Keratinocyte (primary cell): Measurements from ENCODE around the gene TMEM134. TPM values are rescaled to one million over a fixed set of nuclear protein-coding genes. Genes with fewer than 3 reads are reported as not detected.

Source experiments
- DNase-seq: peaks from one replicate; pipeline ENCODE4 v3.0.0-alpha.2; 2011; ENCODE audit warnings: low read depth, missing footprints, low spot score
- FAIRE-seq: peaks from 2 replicates; lab custom pipeline; 2011; peaks lifted over from hg19 to GRCh38; lab: Jason Lieb, UNC
- H2AFZ ChIP-seq: 2 replicates; pipeline ENCODE4 v1.6.0; 2012; ENCODE audit warnings: low read length, control low read depth, inconsistent platforms; ENCODE audit not compliant: control insufficient read depth
- H3K27ac ChIP-seq: 2 replicates; pipeline ENCODE4 v1.5.1; 2011; ENCODE audit warnings: low read length; ENCODE audit not compliant: control insufficient read depth, insufficient read depth
- H3K27me3 ChIP-seq: 3 replicates; pipeline ENCODE4 v1.6.0; 2011; ENCODE audit warnings: low read length; ENCODE audit not compliant: control insufficient read depth, insufficient read depth; ENCODE audit errors: extremely low read depth
- H3K36me3 ChIP-seq, 2 experiments: 2 replicates in 1 of 2; 3 replicates in 1 of 2; pipeline ENCODE4 v1.5.1; 2011; ENCODE audit warnings: low read length in 2 of 2, mild to moderate bottlenecking in 1 of 2; ENCODE audit not compliant: control insufficient read depth in 2 of 2, insufficient read depth in 2 of 2; ENCODE audit errors: extremely low read depth in 1 of 2
- H3K4me1 ChIP-seq: 3 replicates; pipeline ENCODE4 v1.5.1; 2011; ENCODE audit warnings: low read length; ENCODE audit not compliant: control insufficient read depth, insufficient read depth; ENCODE audit errors: extremely low read depth
- H3K4me2 ChIP-seq: 3 replicates; pipeline ENCODE4 v1.6.0; 2011; ENCODE audit warnings: low read depth, low read length; ENCODE audit not compliant: control insufficient read depth, insufficient read depth; ENCODE audit errors: extremely low read depth
- H3K4me3 ChIP-seq, 3 experiments: fragments of 200-600 bp in 1 of 3; sonication (generic) in 1 of 3; 2 replicates in 2 of 3; 3 replicates in 1 of 3; pipeline ENCODE4 v1.5.1; 2011 to 2016; ENCODE audit warnings: low read length in 3 of 3, mild to moderate bottlenecking in 3 of 3, control low read depth in 2 of 3, inconsistent platforms in 1 of 3, low read depth in 1 of 3, mixed read lengths in 1 of 3, mixed run types in 1 of 3, moderate library complexity in 1 of 3; ENCODE audit not compliant: control insufficient read depth in 2 of 3, insufficient read depth in 2 of 3; ENCODE audit errors: extremely low read depth in 1 of 3
- H3K79me2 ChIP-seq: 2 replicates; pipeline ENCODE4 v1.6.0; 2012; ENCODE audit warnings: low read length; ENCODE audit not compliant: control insufficient read depth, insufficient read depth
- H3K9ac ChIP-seq: 3 replicates; pipeline ENCODE4 v1.6.0; 2011; ENCODE audit warnings: low read length; ENCODE audit not compliant: control insufficient read depth, insufficient read depth; ENCODE audit errors: extremely low read depth
- H3K9me1 ChIP-seq: 3 replicates; pipeline ENCODE4 v1.6.0; 2011; ENCODE audit warnings: low read length; ENCODE audit not compliant: control insufficient read depth, insufficient read depth; ENCODE audit errors: extremely low read depth
- H3K9me3 ChIP-seq: 2 replicates; pipeline ENCODE4 v1.5.1; 2012; ENCODE audit warnings: low read depth, low read length; ENCODE audit not compliant: control insufficient read depth
- H4K20me1 ChIP-seq: 3 replicates; pipeline ENCODE4 v1.6.0; 2011; ENCODE audit warnings: low read length; ENCODE audit not compliant: control insufficient read depth, insufficient read depth; ENCODE audit errors: extremely low read depth
- EZH2 ChIP-seq: IDR thresholded peaks from one replicate; pipeline ENCODE4 v1.6.1; 2012; ENCODE audit warnings: inconsistent platforms, mild to moderate bottlenecking, low read length, moderate library complexity
- dilution Hi-C: fragments of 300-500 bp; cut with MboI; formaldehyde crosslinking; loops from one replicate; pipeline ENCODE4 v1.7.0; 2020; ENCODE audit warnings: low sequenced_read_pairs; ENCODE audit not compliant: extremely low pct_ligation_motif_present
- polyA plus RNA-seq, 5 experiments: library from polyadenylated mRNA; depleted of rRNA in 3 of 5; stranded (reverse) in 3 of 5; stranded (forward) in 1 of 5; unstranded in 1 of 5; fragments of >200 nt; gene quantifications; 1 replicate in 1 of 5; 2 replicates in 3 of 5; 3 replicates in 1 of 5; pipeline versions ENCODE4 v1.2.1 to v1.2.3, GENCODE V29; 2011 to 2012; ENCODE audit warnings: missing spikeins in 2 of 5, low read depth in 1 of 5, low replicate concordance in 1 of 5
- TF ChIP-seq, protein P1 (sequence below), 3 experiments: IDR thresholded peaks in 1 of 3; conservative IDR thresholded peaks in 1 of 3; optimal IDR thresholded peaks in 1 of 3; 2 replicates in 2 of 3; 3 replicates in 1 of 3; pipeline versions ENCODE3 to v1.5.1; 2011; ENCODE audit warnings: low read length in 3 of 3, mild to moderate bottlenecking in 3 of 3, moderate library complexity in 2 of 3, control low read depth in 1 of 3, inconsistent platforms in 1 of 3; ENCODE audit not compliant: insufficient read depth in 2 of 3; ENCODE audit errors: extremely low read depth in 1 of 3

The TMEM134 gene
- polyA plus RNA-seq, 1 donor (not counting 4 experiments of a cell fraction or from before 2014, with no cell fraction given) = 24.7 TPM

DNA sequence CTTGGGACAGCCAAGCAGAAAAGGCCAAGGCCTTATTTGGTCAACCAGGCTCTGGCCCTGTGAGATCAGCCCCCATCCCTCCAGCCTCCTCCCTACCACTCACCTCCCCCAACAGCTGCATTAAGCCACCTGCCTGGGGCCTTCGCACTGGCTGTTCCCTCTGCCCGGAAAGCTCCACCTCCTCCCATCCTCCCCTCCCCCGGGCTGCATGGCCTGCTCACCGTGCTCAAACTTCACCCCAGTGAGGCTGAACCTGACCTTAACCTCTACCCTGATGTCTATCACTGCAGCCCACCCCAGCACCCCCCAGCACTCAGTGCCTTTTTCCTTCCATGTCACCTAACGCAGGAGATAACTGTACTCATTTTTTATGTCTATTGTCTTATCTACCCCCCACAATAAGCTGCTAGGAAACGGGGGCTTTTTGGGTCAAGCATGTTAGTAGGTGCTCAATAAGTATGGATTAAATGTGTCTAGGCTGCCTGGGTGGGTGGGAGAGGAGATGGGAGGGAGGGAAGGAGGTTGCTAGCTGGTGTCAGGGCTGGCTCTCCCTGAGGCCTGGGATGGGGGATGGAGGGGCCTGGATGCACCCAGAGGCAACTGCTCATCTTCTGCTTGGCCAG is 32.5 kb downstream of the TMEM134 start:
- FAIRE-seq (no peak), DNase-seq (no peak)
- Histone ChIP-seq H2AFZ (no peak overlapping the region), H3K9ac (no peak overlapping the region), H4K20me1 (peaks cover 5% of the 10 kb centered on the region), H3K36me3 (peaks cover 28 to 38% of the 10 kb centered on the region in 2 experiments), H3K27ac (no peak overlapping the region), H3K4me2 (no peak overlapping the region), H3K79me2 (peaks cover 5% of the 10 kb centered on the region), H3K9me3 (no peaks in the 10 kb centered on the region), H3K9me1 (no peaks in the 10 kb centered on the region), H3K27me3 (no peaks in the 10 kb centered on the region), H3K4me3 (no peak overlapping the region), H3K4me1 (no peaks in the 10 kb centered on the region)
- no peak for TF ChIP-seq EZH2
- TF ChIP-seq, protein P1, sequence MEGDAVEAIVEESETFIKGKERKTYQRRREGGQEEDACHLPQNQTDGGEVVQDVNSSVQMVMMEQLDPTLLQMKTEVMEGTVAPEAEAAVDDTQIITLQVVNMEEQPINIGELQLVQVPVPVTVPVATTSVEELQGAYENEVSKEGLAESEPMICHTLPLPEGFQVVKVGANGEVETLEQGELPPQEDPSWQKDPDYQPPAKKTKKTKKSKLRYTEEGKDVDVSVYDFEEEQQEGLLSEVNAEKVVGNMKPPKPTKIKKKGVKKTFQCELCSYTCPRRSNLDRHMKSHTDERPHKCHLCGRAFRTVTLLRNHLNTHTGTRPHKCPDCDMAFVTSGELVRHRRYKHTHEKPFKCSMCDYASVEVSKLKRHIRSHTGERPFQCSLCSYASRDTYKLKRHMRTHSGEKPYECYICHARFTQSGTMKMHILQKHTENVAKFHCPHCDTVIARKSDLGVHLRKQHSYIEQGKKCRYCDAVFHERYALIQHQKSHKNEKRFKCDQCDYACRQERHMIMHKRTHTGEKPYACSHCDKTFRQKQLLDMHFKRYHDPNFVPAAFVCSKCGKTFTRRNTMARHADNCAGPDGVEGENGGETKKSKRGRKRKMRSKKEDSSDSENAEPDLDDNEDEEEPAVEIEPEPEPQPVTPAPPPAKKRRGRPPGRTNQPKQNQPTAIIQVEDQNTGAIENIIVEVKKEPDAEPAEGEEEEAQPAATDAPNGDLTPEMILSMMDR (optimal IDR thresholded peaks at IDR 0.05 in 1 of 3, IDR thresholded peaks at IDR 0.05 in 1 of 3, conservative IDR thresholded peaks at IDR 0.05 in 1 of 3; ENCODE audit: extremely low read depth in 1 of 3, insufficient read depth in 2 of 3, low read length in 3 of 3) = no peak
- dilution Hi-C loops = no loop called here

DNA sequence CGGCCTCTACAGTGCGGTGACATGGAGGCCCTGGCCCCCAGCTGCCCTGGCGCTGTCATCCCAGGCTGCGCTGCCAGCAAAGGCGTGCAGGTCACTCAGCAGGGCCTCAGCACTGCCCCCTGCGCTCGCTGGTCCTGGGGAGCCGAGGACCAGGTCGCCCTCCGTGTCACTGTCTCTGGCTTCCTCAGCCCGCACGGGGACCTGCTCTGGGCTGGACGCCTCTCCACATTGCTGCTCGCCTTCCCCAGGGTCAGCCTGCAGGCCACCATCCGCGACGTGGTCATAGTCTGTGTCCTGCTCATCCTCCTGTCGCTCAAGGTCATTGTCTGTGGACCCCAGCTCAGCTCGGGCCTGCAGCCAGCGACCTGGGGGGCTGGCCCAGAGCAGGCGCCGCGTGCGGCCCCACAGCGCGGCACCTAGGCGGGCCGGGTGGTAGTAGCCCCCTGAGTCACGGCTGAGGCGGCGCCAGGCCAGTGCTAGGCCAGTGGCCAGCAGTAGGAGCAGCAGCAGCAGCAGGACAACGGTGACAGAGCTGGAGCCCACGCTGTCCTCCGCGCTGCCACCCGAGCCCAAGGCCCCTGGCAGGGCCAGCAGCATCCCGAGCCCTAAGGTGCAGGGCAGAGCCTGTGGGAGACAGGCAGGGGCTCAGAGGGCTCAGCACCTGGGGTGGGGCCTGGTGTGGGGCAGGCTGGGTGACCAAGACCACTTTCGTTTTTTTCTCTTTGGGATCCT is 33.2 kb downstream of the TMEM134 start:
- Histone ChIP-seq H3K4me1 (no peaks in the 10 kb centered on the region), H4K20me1 (peaks cover 5% of the 10 kb centered on the region), H2AFZ (no peak overlapping the region), H3K4me3 (no peak overlapping the region), H3K27me3 (no peaks in the 10 kb centered on the region), H3K4me2 (no peak overlapping the region), H3K36me3 (peaks cover 35% of the 10 kb centered on the region in 2 experiments), H3K9me3 (no peaks in the 10 kb centered on the region), H3K9me1 (no peaks in the 10 kb centered on the region), H3K9ac (no peak overlapping the region), H3K27ac (no peak overlapping the region), H3K79me2 (peaks cover 8% of the 10 kb centered on the region)
- FAIRE-seq = no peak
- dilution Hi-C loops = no loop called here
- TF ChIP-seq, protein P1 (optimal IDR thresholded peaks at IDR 0.05 in 1 of 3, IDR thresholded peaks at IDR 0.05 in 1 of 3, conservative IDR thresholded peaks at IDR 0.05 in 1 of 3; ENCODE audit: extremely low read depth in 1 of 3, insufficient read depth in 2 of 3, low read length in 3 of 3) = no peak
- no peak for TF ChIP-seq EZH2
- DNase-seq = no peak
